ENCODE results near the gene CCDC167. TPM values are rescaled to one million over a fixed set of nuclear protein-coding genes. Genes with fewer than 3 reads are reported as not detected.

Gene CCDC167
- total RNA-seq, 3 donors from 2014 or later (not counting 1 experiment from before 2014, with no cell fraction given) = 10.2 to 27.4 (median 19.4) TPM

DNA sequence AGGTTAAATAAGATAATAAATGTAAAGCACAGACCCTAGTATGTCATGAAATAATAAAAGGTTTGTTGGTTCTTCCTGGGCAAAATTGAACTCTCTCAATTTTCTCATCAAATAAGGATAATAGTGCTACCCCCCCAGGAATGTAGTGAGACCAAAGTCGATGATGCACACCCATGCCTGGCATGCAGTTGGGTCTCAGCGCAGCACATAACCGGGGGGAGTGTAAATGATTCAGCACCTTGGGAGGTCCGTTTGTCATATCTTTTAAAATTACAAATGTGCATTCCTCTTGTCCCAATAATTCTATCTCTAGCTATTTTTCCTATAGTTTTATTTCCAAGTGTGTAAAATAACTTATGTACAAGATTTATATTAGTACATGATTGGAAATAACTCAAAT is 31.3 kb upstream of the CCDC167 start:
- intact Hi-C loops (cut with micrococcal nuclease) = no loop called here
- no peaks in the 10 kb centered on the region for H3K9me3 Mint-ChIP-seq
- 88% methylated on average over 4 of the region's 4 CpGs for WGBS (ENCODE audit: insufficient coverage)
- H3K4me3 Mint-ChIP-seq = no peak overlapping the region
- peaks cover 39 to 50% of the 10 kb centered on the region in 2 donors for H3K27me3 Mint-ChIP-seq (ENCODE audit: low read depth in 2 of 2)
- no peaks in the 10 kb centered on the region for H3K36me3 ChIP-seq (ENCODE audit: control insufficient read depth, insufficient read depth, low read length)
- H3K36me3 Mint-ChIP-seq = no peaks in the 10 kb centered on the region
- H3K27me3 ChIP-seq (ENCODE audit: control insufficient read depth, insufficient read depth, low read length) = peaks cover 20% of the 10 kb centered on the region
- no peaks in the 10 kb centered on the region for H3K9me3 ChIP-seq (ENCODE audit: control insufficient read depth, insufficient read depth, low read length)
- DNase-seq (no peak), ATAC-seq (no peak)
- no peak for TF ChIP-seq CTCF (IDR thresholded peaks at IDR 0.05)
- no peak overlapping the region for H3K27ac Mint-ChIP-seq
- peaks cover 8% of the 10 kb centered on the region in 2 donors for H3K4me1 Mint-ChIP-seq
- H3K4me3 ChIP-seq (ENCODE audit: low read length) = no peak overlapping the region
- H3K4me1 ChIP-seq (ENCODE audit: control insufficient read depth, insufficient read depth, low read length) = peaks cover 11% of the 10 kb centered on the region
- H3K27ac ChIP-seq (ENCODE audit: low read length) = no peak overlapping the region

GRCh38 chr6:37530297-37530696 is 30.6 kb upstream of the CCDC167 start:
- no peak overlapping the region for H3K4me3 Mint-ChIP-seq
- Histone ChIP-seq H3K4me3 (ENCODE audit: low read length) (no peak overlapping the region), H3K27me3 (ENCODE audit: control insufficient read depth, insufficient read depth, low read length) (peaks cover 16% of the 10 kb centered on the region), H3K27ac (ENCODE audit: low read length) (no peak overlapping the region), H3K4me1 (ENCODE audit: control insufficient read depth, insufficient read depth, low read length) (peaks cover 4% of the 10 kb centered on the region), H3K9me3 (ENCODE audit: control insufficient read depth, insufficient read depth, low read length) (no peaks in the 10 kb centered on the region), H3K36me3 (ENCODE audit: control insufficient read depth, insufficient read depth, low read length) (no peaks in the 10 kb centered on the region)
- TF ChIP-seq CTCF (IDR thresholded peaks at IDR 0.05) = no peak
- WGBS (ENCODE audit: insufficient coverage) = 83% methylated on average over 4 of the region's 5 CpGs
- ATAC-seq = no peak
- H3K27ac Mint-ChIP-seq = no peak overlapping the region
- H3K4me1 Mint-ChIP-seq = peaks cover under 1 to 4% of the 10 kb centered on the region in 2 donors
- H3K27me3 Mint-ChIP-seq (ENCODE audit: low read depth in 2 of 2) = peaks cover 38 to 46% of the 10 kb centered on the region in 2 donors
- no peak for DNase-seq
- H3K9me3 Mint-ChIP-seq = no peaks in the 10 kb centered on the region
- H3K36me3 Mint-ChIP-seq = no peaks in the 10 kb centered on the region
- intact Hi-C loops (cut with micrococcal nuclease) = no loop called here

- no peak overlapping the region for H3K27ac Mint-ChIP-seq
- WGBS (ENCODE audit: insufficient coverage) = 85% methylated on average over 5 of the region's 8 CpGs
- Histone ChIP-seq H3K27ac (ENCODE audit: low read length) (no peak overlapping the region), H3K36me3 (ENCODE audit: control insufficient read depth, insufficient read depth, low read length) (no peaks in the 10 kb centered on the region), H3K27me3 (ENCODE audit: control insufficient read depth, insufficient read depth, low read length) (peaks cover 5% of the 10 kb centered on the region), H3K9me3 (ENCODE audit: control insufficient read depth, insufficient read depth, low read length) (no peaks in the 10 kb centered on the region), H3K4me3 (ENCODE audit: low read length) (no peak overlapping the region), H3K4me1 (ENCODE audit: control insufficient read depth, insufficient read depth, low read length) (no peaks in the 10 kb centered on the region)
- H3K27me3 Mint-ChIP-seq (ENCODE audit: low read depth in 2 of 2) = peaks cover 31 to 44% of the 10 kb centered on the region in 2 donors
- H3K9me3 Mint-ChIP-seq = no peaks in the 10 kb centered on the region
- DNase-seq (no peak), ATAC-seq (no peak)
- TF ChIP-seq CTCF (IDR thresholded peaks at IDR 0.05) = no peak
- intact Hi-C loops (cut with micrococcal nuclease) = no loop called here
- H3K36me3 Mint-ChIP-seq = no peaks in the 10 kb centered on the region
- peaks cover 0 to 8% of the 10 kb centered on the region in 2 donors for H3K4me1 Mint-ChIP-seq
- H3K4me3 Mint-ChIP-seq = no peak overlapping the region
Observed at GRCh38 chr6:37528541-37528940, 28.8 kb upstream of the CCDC167 start.
